Measurements from ENCODE around the gene TSHZ2.

GRCh38 chr20:53408691-53409446 lies 436.7 kb downstream of the TSHZ2 start:
- no peak for TF ChIP-seq POLR2AphosphoS5 (IDR thresholded peaks at IDR 0.05; ENCODE audit: low read depth, low read length)
- no peak for TF ChIP-seq TAF1 (IDR thresholded peaks at IDR 0.05; ENCODE audit: borderline replicate concordance, insufficient read depth, low read length)
- TF ChIP-seq SIN3A (IDR thresholded peaks at IDR 0.05; ENCODE audit: borderline replicate concordance, insufficient read depth, low read length), result no peak
- TF ChIP-seq REST (IDR thresholded peaks at IDR 0.05; ENCODE audit: insufficient read depth in 1 of 2, low read depth in 2 of 2, low read length in 2 of 2), result no peak
- no peak for TF ChIP-seq FOXP2 (optimal IDR thresholded peaks at IDR 0.05; ENCODE audit: borderline replicate concordance, extremely low read depth, extremely low read length, insufficient read depth)

Data from PFSK-1 (cell line).